Duodenal mucosa (tissue), 2 donors: ENCODE measurements around the gene BRD3OS.

ENCODE experiments used
- H3K27ac ChIP-seq: one replicate; pipeline ENCODE4 v1.7.0; 2013; ENCODE audit warnings: low read depth, low read length
- H3K27me3 ChIP-seq, 2 donors: one replicate each; pipeline ENCODE4 v1.7.0; 2013; ENCODE audit warnings: low read length in 2 of 2, control low read depth in 1 of 2; ENCODE audit not compliant: insufficient read depth in 2 of 2, control insufficient read depth in 1 of 2
- H3K36me3 ChIP-seq, 2 donors: one replicate each; pipeline ENCODE4 v1.7.0; 2013; ENCODE audit warnings: low read length in 2 of 2, control low read depth in 1 of 2; ENCODE audit not compliant: insufficient read depth in 2 of 2, control insufficient read depth in 1 of 2
- H3K4me1 ChIP-seq, 2 donors: one replicate each; pipeline ENCODE4 v1.7.0; 2013; ENCODE audit warnings: low read length in 2 of 2, control low read depth in 1 of 2; ENCODE audit not compliant: insufficient read depth in 2 of 2, control insufficient read depth in 1 of 2
- H3K4me3 ChIP-seq, 2 donors: one replicate each; pipeline ENCODE4 v1.7.0; 2013; ENCODE audit warnings: low read length in 2 of 2, low read depth in 1 of 2
- H3K9ac ChIP-seq, 2 donors: one replicate each; pipeline ENCODE4 v1.7.0; 2013; ENCODE audit warnings: low read length in 2 of 2, low read depth in 1 of 2
- H3K9me3 ChIP-seq, 2 donors: one replicate each; pipeline ENCODE4 v1.7.0; 2013; ENCODE audit warnings: low read length in 2 of 2, control low read depth in 1 of 2; ENCODE audit not compliant: control insufficient read depth in 1 of 2

Gene BRD3OS

GRCh38 chr9:134044944-134045343 is 19.7 kb downstream of the BRD3OS start:
- no peaks in the 10 kb centered on the region for H3K27me3 ChIP-seq
- peaks cover 20 to 87% of the 10 kb centered on the region in 2 donors for H3K36me3 ChIP-seq
- no peak overlapping the region for H3K9ac ChIP-seq
- no peak overlapping the region for H3K27ac ChIP-seq
- peaks cover 7 to 15% of the 10 kb centered on the region in 2 donors for H3K4me1 ChIP-seq
- H3K4me3 ChIP-seq, result no peak overlapping the region
- no peaks in the 10 kb centered on the region for H3K9me3 ChIP-seq

DNA sequence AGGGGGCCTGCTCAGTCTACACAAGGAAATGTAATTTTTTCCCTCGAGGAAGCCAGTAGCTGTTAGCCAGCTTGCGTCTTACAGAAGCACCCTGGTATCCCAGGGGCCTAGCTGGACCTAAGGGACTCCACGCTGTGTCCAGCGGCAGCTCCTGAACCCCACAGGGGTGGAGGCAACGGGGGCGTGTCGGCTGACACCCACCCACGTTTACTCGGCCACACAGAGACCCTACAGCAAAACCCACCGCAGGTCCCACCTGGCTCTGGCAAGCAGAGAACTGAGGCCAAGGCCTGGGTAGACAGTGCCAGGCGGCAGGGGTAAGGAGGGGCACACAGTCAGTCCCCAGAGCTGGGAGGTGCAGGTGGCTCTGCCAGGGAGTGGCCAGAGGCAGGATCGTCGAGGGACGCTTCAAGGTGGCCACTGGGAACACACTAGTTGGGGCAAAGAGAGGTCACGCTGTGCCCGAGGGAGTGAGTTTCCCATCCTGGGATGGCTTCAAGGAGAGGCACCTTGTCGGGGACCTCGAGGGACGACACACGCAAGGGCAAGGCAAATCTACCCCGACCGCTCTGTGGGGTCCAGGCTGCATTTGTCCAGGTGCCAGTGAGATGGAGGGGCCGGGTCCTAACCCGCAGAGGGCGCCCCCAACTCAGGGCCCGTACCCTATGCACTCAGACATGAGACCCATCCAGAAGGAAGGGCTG is 20.7 kb downstream of the BRD3OS start:
- no peaks in the 10 kb centered on the region for H3K9me3 ChIP-seq
- H3K9ac ChIP-seq, result no peak overlapping the region
- H3K36me3 ChIP-seq, result peaks cover 27 to 88% of the 10 kb centered on the region in 2 donors
- H3K4me1 ChIP-seq, result peaks cover 8 to 10% of the 10 kb centered on the region in 2 donors
- no peak overlapping the region for H3K4me3 ChIP-seq
- no peak overlapping the region for H3K27ac ChIP-seq
- H3K27me3 ChIP-seq, result no peaks in the 10 kb centered on the region

GRCh38 chr9:134046894-134047681 is 21.8 kb downstream of the BRD3OS start:
- Histone ChIP-seq H3K9ac (no peak overlapping the region), H3K4me3 (no peak overlapping the region), H3K4me1 (peaks cover 10 to 14% of the 10 kb centered on the region in 2 donors), H3K9me3 (no peaks in the 10 kb centered on the region), H3K27ac (no peak overlapping the region), H3K36me3 (peaks cover 27 to 84% of the 10 kb centered on the region in 2 donors), H3K27me3 (no peaks in the 10 kb centered on the region)

DNA sequence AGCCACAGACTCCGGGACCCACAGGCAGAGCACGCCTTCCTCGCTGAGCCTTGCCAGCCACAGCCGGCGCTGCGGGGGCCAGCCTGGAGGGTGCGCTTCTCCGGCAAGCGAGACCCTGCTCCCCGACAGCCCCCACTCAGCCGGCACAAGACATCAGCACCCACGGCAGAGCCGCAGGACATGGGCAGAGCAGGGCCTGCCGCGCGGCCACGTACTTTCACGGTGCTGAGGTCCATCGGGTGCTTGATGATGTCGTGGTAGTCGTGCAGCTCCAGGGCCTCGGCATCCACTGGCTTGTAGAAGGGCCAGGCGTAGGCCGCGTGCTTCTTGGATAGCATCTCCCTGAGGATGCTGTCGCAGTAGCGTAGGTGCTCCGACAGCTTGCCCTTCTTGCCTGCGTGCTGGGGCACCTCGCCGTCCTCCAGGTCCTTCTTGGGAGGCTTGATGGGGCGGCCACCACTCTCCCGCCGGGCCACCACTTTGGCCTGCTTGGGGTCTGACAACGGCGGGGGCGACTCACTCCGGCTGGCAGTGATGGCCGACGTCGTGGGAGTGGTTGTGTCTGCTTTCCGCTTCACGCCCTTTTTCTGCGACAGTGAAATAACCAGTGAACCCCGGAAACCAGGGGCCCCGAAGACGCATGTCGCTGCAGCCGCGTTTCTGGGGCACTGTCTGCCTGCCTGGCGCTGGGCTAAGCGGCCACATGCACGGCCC is 22.7 kb downstream of the BRD3OS start:
- Histone ChIP-seq H3K4me1 (peaks cover 10 to 14% of the 10 kb centered on the region in 2 donors), H3K27me3 (no peaks in the 10 kb centered on the region), H3K27ac (no peak overlapping the region), H3K9me3 (no peaks in the 10 kb centered on the region), H3K36me3 (peaks cover 29 to 92% of the 10 kb centered on the region in 2 donors), H3K4me3 (no peak overlapping the region), H3K9ac (no peak overlapping the region)

DNA sequence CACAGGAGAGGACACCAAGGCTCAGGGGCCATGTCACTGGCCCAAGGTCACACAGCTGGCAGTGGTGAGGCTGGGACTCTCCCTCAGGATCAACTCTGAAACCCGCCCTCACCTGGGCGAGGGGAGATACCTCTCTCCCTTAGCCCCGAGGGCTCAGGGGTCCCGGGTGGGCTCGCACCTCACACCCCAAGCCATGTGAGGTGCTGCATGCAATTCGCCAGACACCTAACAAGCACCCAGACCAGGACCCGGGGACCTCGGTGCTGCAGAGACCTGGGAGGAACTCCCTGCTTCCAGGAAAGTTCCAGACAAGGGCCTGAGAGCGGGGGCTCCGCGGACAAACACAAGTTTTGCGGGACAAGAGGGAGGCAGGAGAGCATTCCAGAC is 23.3 kb downstream of the BRD3OS start:
- Histone ChIP-seq H3K27ac (no peak overlapping the region), H3K9ac (no peak overlapping the region), H3K36me3 (peaks cover 24 to 88% of the 10 kb centered on the region in 2 donors)

GRCh38 chr9:134049236-134049635 is 24.0 kb downstream of the BRD3OS start:
- Histone ChIP-seq H3K9me3 (no peaks in the 10 kb centered on the region), H3K27me3 (no peaks in the 10 kb centered on the region), H3K36me3 (peaks cover 20 to 82% of the 10 kb centered on the region in 2 donors), H3K9ac (no peak overlapping the region), H3K27ac (no peak overlapping the region), H3K4me1 (peaks cover 10 to 14% of the 10 kb centered on the region in 2 donors), H3K4me3 (no peak overlapping the region)

More for the DNA sequence above, 23.3 kb downstream of the BRD3OS start:
- Histone ChIP-seq H3K9me3 (no peaks in the 10 kb centered on the region), H3K4me3 (no peak overlapping the region), H3K27me3 (no peaks in the 10 kb centered on the region), H3K4me1 (peaks cover 10 to 14% of the 10 kb centered on the region in 2 donors)

- no peaks in the 10 kb centered on the region for H3K9me3 ChIP-seq
- H3K4me3 ChIP-seq, result no peak overlapping the region
- H3K4me1 ChIP-seq, result peaks cover 10 to 14% of the 10 kb centered on the region in 2 donors
- no peak overlapping the region for H3K9ac ChIP-seq
- H3K36me3 ChIP-seq, result peaks cover 17 to 75% of the 10 kb centered on the region in 2 donors
- no peaks in the 10 kb centered on the region for H3K27me3 ChIP-seq
- H3K27ac ChIP-seq, result no peak overlapping the region
These were observed 24.7 kb downstream of the BRD3OS start for GRCh38 chr9:134049772-134050588.

DNA sequence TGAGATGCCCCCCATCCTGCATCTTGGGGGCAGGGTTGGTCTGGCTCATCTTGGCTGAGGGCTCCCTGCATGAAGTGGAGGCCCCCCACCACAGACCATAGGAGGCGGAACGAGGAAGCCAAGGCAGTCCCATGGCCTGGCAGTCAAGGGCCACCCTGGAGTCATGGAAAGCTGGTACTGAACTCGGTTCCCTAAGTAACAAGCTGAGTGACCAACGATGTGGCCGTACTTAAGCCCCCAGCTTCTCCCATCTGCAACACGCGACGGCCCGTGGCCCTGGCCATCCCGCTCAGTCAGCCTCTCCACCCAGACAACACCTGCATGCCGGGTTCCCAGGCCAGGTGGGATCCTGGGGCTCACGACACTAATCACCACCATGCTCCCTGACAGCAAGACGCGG is 25.4 kb downstream of the BRD3OS start:
- H3K4me1 ChIP-seq, result peaks cover 17 to 18% of the 10 kb centered on the region in 2 donors
- peaks cover 17 to 68% of the 10 kb centered on the region in 2 donors for H3K36me3 ChIP-seq
- H3K27ac ChIP-seq, result no peak overlapping the region
- no peak overlapping the region for H3K4me3 ChIP-seq
- no peaks in the 10 kb centered on the region for H3K9me3 ChIP-seq
- H3K9ac ChIP-seq, result no peak overlapping the region
- H3K27me3 ChIP-seq, result no peaks in the 10 kb centered on the region

DNA sequence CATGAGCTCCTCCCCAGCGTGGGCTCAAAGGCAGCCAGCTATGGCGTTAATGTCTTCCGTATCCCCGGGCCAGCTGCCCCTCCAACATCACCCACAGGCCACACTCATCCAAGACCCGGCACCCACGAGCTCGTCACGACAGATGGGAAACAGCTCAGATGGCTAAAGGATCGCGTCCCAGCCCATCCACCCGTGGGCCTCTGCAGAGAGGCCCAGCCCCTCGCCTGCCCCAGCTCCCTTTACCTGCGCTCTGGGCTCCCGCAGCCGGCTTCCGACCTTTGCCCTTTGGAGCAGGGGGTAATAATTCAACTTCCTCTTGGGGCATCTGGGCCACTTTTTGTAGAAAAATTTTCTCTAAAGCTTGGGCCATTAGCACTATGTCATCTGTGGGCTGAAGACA is 26.0 kb downstream of the BRD3OS start:
- Histone ChIP-seq H3K4me3 (no peak overlapping the region), H3K4me1 (peaks cover 23% of the 10 kb centered on the region in 2 donors), H3K27ac (no peak overlapping the region)

More for the DNA sequence above, 26.0 kb downstream of the BRD3OS start:
- no peak overlapping the region for H3K9ac ChIP-seq
- H3K27me3 ChIP-seq, result no peaks in the 10 kb centered on the region
- H3K36me3 ChIP-seq, result peaks cover 17 to 62% of the 10 kb centered on the region in 2 donors
- H3K9me3 ChIP-seq, result no peaks in the 10 kb centered on the region
